HCT116 (cell line): ENCODE data around the gene TFB1M.

Experiments used
- ELF1 ChIP-seq: IDR thresholded peaks from 2 replicates; pipeline ENCODE4 v1.6.1; 2012; ENCODE audit warnings: low read depth, borderline replicate concordance
- EZH2 ChIP-seq: fragments of 200-600 bp; sonication (generic); IDR thresholded peaks from 2 replicates; pipeline ENCODE4 v1.6.1; 2017; ENCODE audit warnings: antibody characterized with exemption, mixed run types
- POLR2A ChIP-seq: IDR thresholded peaks from 2 replicates; pipeline ENCODE4 v1.7.0; 2011; ENCODE audit warnings: borderline replicate concordance; ENCODE audit not compliant: insufficient read depth, insufficient read length; ENCODE audit errors: extremely low read depth
- POLR2AphosphoS5 ChIP-seq: IDR thresholded peaks from 2 replicates; pipeline ENCODE4 v1.6.1; 2011; ENCODE audit warnings: mild to moderate bottlenecking, low read depth, low read length, moderate library complexity
- RAD21 ChIP-seq: IDR thresholded peaks from 2 replicates; pipeline ENCODE4 v1.6.1; 2012; ENCODE audit warnings: low read depth, mild to moderate bottlenecking
- ZNF274 ChIP-seq: fragments of 200-500 bp; sonication (Bioruptor generic); IDR thresholded peaks from 2 replicates; pipeline ENCODE4 v1.6.1; 2014; ENCODE audit warnings: mild to moderate bottlenecking, low read depth, low read length, inconsistent platforms
- TF ChIP-seq, protein P1 (sequence below): IDR thresholded peaks from 2 replicates; pipeline ENCODE4 v1.6.1; 2012; ENCODE audit warnings: low read depth
- TF ChIP-seq, protein P2 (sequence below): IDR thresholded peaks from 2 replicates; pipeline ENCODE4 v1.6.1; 2011; ENCODE audit warnings: mild to moderate bottlenecking, low read length, moderate library complexity; ENCODE audit not compliant: insufficient replicate concordance; ENCODE audit errors: extremely low read depth
- TF ChIP-seq, protein P3 (sequence below), 3 experiments: fragments of 200-600 bp in 1 of 3; sonication (generic) in 1 of 3; IDR thresholded peaks in 2 of 3; conservative IDR thresholded peaks in 1 of 3; 2 replicates each; pipeline ENCODE4 v1.5.1; 2012 to 2017; ENCODE audit warnings: low read depth in 2 of 3, low read length in 2 of 3, antibody characterized with exemption in 1 of 3, borderline replicate concordance in 1 of 3, control low read depth in 1 of 3, mild to moderate bottlenecking in 1 of 3, mixed read lengths in 1 of 3, mixed run types in 1 of 3, moderate library complexity in 1 of 3; ENCODE audit not compliant: insufficient read depth in 1 of 3

DNA sequence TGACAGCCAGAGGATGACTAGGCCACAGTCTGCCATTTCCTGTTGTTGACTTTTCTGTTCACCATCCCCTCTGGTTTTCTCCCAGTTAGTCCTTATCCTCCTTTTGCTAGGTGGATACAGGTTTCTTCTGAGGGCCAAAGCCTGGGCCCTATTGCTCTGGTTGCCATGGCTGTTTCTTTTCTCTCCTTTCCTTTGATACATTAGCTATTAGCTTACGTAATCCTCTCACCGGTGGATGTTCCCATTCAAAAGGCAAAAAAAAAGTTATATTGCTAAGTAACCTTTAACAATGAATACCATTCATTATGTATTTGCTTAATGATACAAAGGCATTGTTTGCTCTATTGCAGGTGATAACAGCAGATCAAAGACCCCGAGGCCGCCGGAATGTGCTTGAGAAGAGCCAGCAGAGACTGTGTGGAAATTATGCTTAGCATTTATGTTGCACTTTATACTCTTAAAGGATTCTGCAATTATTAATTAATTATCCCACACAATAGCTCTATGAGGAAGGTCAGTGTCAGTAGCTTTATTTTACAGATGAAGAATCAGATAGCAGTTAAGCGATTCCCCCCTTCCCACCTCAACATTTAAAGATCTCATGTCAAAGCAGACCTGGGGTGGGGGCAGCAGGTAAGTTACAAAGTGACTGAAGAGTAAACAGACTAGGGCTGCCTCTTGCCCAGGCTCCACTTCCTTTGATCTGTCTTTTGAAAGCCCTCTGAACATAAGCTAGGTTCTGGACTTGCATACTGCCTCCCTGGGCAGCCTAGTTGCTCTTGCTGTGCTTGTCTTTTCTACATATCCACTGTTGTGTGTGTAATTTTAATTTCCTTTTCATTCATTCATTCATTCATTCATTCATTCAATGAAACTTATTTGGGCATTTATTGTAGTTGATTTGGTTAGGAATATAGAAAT, 14.5 kb upstream of the TFB1M start:
- TF ChIP-seq RAD21 (no peak), POLR2A (no peak), EZH2 (no peak), ELF1 (no peak), ZNF274 (no peak), POLR2AphosphoS5 (no peak)
- TF ChIP-seq, protein P1, sequence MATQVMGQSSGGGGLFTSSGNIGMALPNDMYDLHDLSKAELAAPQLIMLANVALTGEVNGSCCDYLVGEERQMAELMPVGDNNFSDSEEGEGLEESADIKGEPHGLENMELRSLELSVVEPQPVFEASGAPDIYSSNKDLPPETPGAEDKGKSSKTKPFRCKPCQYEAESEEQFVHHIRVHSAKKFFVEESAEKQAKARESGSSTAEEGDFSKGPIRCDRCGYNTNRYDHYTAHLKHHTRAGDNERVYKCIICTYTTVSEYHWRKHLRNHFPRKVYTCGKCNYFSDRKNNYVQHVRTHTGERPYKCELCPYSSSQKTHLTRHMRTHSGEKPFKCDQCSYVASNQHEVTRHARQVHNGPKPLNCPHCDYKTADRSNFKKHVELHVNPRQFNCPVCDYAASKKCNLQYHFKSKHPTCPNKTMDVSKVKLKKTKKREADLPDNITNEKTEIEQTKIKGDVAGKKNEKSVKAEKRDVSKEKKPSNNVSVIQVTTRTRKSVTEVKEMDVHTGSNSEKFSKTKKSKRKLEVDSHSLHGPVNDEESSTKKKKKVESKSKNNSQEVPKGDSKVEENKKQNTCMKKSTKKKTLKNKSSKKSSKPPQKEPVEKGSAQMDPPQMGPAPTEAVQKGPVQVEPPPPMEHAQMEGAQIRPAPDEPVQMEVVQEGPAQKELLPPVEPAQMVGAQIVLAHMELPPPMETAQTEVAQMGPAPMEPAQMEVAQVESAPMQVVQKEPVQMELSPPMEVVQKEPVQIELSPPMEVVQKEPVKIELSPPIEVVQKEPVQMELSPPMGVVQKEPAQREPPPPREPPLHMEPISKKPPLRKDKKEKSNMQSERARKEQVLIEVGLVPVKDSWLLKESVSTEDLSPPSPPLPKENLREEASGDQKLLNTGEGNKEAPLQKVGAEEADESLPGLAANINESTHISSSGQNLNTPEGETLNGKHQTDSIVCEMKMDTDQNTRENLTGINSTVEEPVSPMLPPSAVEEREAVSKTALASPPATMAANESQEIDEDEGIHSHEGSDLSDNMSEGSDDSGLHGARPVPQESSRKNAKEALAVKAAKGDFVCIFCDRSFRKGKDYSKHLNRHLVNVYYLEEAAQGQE, result no peak
- TF ChIP-seq, protein P2, sequence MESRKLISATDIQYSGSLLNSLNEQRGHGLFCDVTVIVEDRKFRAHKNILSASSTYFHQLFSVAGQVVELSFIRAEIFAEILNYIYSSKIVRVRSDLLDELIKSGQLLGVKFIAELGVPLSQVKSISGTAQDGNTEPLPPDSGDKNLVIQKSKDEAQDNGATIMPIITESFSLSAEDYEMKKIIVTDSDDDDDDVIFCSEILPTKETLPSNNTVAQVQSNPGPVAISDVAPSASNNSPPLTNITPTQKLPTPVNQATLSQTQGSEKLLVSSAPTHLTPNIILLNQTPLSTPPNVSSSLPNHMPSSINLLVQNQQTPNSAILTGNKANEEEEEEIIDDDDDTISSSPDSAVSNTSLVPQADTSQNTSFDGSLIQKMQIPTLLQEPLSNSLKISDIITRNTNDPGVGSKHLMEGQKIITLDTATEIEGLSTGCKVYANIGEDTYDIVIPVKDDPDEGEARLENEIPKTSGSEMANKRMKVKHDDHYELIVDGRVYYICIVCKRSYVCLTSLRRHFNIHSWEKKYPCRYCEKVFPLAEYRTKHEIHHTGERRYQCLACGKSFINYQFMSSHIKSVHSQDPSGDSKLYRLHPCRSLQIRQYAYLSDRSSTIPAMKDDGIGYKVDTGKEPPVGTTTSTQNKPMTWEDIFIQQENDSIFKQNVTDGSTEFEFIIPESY, result no peak
- TF ChIP-seq, protein P3, sequence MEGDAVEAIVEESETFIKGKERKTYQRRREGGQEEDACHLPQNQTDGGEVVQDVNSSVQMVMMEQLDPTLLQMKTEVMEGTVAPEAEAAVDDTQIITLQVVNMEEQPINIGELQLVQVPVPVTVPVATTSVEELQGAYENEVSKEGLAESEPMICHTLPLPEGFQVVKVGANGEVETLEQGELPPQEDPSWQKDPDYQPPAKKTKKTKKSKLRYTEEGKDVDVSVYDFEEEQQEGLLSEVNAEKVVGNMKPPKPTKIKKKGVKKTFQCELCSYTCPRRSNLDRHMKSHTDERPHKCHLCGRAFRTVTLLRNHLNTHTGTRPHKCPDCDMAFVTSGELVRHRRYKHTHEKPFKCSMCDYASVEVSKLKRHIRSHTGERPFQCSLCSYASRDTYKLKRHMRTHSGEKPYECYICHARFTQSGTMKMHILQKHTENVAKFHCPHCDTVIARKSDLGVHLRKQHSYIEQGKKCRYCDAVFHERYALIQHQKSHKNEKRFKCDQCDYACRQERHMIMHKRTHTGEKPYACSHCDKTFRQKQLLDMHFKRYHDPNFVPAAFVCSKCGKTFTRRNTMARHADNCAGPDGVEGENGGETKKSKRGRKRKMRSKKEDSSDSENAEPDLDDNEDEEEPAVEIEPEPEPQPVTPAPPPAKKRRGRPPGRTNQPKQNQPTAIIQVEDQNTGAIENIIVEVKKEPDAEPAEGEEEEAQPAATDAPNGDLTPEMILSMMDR (IDR thresholded peaks at IDR 0.05 in 2 of 3, conservative IDR thresholded peaks at IDR 0.05 in 1 of 3; ENCODE audit: borderline replicate concordance in 1 of 3, insufficient read depth in 1 of 3, low read depth in 2 of 3, low read length in 2 of 3), result no peak
